DOHH2 (cell line): ENCODE results near the gene CHCHD3.

Source experiments
- EZH2phosphoT487 ChIP-seq: fragments of 200-600 bp; sonication (generic); IDR thresholded peaks from 2 replicates; pipeline ENCODE4 v1.6.1; 2017; ENCODE audit warnings: borderline replicate concordance, mild to moderate bottlenecking, antibody characterized with exemption, low read length, moderate library complexity, mixed read lengths
- TF ChIP-seq, protein P1 (sequence below): fragments of 200-600 bp; sonication (generic); IDR thresholded peaks from one replicate; pipeline ENCODE4 v1.5.1; 2014; ENCODE audit warnings: antibody characterized with exemption, mild to moderate bottlenecking, low read depth, low read length; ENCODE audit not compliant: poor library complexity, severe bottlenecking

DNA sequence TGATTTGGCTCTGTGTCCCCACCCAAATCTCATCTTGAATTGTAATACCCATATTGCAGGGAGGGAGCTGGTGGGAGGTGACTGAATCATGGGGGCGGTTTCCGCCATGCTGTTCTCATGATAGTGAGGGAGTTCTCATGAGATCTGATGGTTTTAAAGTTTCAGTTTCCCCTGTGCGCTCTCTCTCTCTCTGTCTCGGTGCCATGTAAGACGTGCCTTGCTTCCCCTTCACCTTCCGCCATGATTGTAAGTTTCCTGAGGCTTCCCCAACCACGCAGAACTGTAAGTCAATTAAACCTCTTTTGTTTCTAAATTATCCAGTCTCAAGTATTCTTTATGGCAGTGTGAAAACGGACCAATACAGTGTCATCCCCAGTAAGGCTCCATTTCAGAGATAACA, 48.3 kb upstream of the CHCHD3 start:
- TF ChIP-seq, protein P1, sequence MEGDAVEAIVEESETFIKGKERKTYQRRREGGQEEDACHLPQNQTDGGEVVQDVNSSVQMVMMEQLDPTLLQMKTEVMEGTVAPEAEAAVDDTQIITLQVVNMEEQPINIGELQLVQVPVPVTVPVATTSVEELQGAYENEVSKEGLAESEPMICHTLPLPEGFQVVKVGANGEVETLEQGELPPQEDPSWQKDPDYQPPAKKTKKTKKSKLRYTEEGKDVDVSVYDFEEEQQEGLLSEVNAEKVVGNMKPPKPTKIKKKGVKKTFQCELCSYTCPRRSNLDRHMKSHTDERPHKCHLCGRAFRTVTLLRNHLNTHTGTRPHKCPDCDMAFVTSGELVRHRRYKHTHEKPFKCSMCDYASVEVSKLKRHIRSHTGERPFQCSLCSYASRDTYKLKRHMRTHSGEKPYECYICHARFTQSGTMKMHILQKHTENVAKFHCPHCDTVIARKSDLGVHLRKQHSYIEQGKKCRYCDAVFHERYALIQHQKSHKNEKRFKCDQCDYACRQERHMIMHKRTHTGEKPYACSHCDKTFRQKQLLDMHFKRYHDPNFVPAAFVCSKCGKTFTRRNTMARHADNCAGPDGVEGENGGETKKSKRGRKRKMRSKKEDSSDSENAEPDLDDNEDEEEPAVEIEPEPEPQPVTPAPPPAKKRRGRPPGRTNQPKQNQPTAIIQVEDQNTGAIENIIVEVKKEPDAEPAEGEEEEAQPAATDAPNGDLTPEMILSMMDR: no peak
- TF ChIP-seq EZH2phosphoT487: no peak
